ENCODE data around the gene DLGAP1.

DNA sequence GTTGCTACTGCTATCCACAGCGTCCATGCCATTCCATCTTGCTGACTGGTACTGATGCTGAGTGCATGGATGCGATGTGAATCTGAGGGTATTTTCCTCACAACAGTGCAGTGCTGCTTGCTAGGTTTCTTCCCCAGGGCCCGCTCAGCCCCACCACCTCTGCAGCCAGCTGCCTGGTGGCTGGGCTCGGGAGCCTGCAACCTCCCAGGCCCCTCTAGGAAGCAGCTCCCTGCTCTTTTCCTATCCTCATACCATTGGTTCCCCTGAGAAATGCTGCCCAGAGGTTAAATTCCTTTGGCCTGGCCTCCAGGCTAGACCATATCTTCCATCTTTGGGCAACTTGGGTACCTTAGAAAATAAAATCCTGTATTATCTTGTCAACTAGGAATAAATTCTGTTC is 591.5 kb downstream of the DLGAP1 start:
- TF ChIP-seq, protein P1, sequence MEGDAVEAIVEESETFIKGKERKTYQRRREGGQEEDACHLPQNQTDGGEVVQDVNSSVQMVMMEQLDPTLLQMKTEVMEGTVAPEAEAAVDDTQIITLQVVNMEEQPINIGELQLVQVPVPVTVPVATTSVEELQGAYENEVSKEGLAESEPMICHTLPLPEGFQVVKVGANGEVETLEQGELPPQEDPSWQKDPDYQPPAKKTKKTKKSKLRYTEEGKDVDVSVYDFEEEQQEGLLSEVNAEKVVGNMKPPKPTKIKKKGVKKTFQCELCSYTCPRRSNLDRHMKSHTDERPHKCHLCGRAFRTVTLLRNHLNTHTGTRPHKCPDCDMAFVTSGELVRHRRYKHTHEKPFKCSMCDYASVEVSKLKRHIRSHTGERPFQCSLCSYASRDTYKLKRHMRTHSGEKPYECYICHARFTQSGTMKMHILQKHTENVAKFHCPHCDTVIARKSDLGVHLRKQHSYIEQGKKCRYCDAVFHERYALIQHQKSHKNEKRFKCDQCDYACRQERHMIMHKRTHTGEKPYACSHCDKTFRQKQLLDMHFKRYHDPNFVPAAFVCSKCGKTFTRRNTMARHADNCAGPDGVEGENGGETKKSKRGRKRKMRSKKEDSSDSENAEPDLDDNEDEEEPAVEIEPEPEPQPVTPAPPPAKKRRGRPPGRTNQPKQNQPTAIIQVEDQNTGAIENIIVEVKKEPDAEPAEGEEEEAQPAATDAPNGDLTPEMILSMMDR (IDR thresholded peaks at IDR 0.05; ENCODE audit: control extremely low read depth in 1 of 3, insufficient read depth in 1 of 3, low read depth in 1 of 3, low read length in 3 of 3) = no peak
- TF ChIP-seq GABPA (IDR thresholded peaks at IDR 0.05; ENCODE audit: borderline replicate concordance, insufficient read depth, low read length) (no peak), POLR2AphosphoS5 (IDR thresholded peaks at IDR 0.05; ENCODE audit: low read depth, low read length) (no peak), HDAC2 (IDR thresholded peaks at IDR 0.05; ENCODE audit: borderline replicate concordance in 1 of 2, low read depth in 2 of 2, low read length in 2 of 2) (no peak), BCL11A (IDR thresholded peaks at IDR 0.05; ENCODE audit: low read depth in 2 of 2, low read length in 2 of 2) (no peak), SIN3A (conservative IDR thresholded peaks at IDR 0.05 in 1 of 2, IDR thresholded peaks at IDR 0.05 in 1 of 2; ENCODE audit: low read depth in 1 of 2, low read length in 2 of 2) (no peak), CEBPB (IDR thresholded peaks at IDR 0.05; ENCODE audit: low read depth, low read length) (no peak), SP1 (IDR thresholded peaks at IDR 0.05; ENCODE audit: low read depth, low read length) (no peak), KDM1A (IDR thresholded peaks at IDR 0.05; ENCODE audit: borderline replicate concordance, low read length) (no peak), TEAD4 (IDR thresholded peaks at IDR 0.05; ENCODE audit: low read depth, low read length) (no peak)
